ENCODE data around the gene HSPBP1.

DNA sequence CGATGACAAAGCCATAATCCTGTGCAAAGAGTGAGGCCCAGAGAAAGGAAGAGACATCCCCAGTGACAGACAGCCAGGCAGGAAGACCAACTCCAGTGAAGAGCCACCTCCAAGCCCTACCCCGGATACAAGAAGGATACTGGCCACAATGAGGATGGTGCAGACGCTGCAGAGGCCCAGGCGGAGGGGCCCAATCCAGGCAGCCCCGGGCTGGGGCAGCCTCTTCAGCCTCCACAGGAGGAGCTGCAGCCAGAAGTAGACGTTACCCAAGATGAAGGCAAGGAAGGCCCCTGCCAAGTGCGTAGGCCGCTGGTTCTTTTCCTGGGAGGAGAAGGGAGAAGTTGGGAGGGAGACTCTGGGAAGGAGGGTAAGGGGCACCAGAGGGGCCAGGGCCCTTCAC, 36.7 kb upstream of the HSPBP1 start:
- TF ChIP-seq, protein P1, sequence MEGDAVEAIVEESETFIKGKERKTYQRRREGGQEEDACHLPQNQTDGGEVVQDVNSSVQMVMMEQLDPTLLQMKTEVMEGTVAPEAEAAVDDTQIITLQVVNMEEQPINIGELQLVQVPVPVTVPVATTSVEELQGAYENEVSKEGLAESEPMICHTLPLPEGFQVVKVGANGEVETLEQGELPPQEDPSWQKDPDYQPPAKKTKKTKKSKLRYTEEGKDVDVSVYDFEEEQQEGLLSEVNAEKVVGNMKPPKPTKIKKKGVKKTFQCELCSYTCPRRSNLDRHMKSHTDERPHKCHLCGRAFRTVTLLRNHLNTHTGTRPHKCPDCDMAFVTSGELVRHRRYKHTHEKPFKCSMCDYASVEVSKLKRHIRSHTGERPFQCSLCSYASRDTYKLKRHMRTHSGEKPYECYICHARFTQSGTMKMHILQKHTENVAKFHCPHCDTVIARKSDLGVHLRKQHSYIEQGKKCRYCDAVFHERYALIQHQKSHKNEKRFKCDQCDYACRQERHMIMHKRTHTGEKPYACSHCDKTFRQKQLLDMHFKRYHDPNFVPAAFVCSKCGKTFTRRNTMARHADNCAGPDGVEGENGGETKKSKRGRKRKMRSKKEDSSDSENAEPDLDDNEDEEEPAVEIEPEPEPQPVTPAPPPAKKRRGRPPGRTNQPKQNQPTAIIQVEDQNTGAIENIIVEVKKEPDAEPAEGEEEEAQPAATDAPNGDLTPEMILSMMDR (IDR thresholded peaks at IDR 0.05 in 4 of 5, conservative IDR thresholded peaks at IDR 0.05 in 1 of 5): no peak
- no peak for TF ChIP-seq POLR2A (IDR thresholded peaks at IDR 0.05)
